Neural crest cell (in vitro differentiated cells): ENCODE results near the gene WAC. TPM values are rescaled to one million over a fixed set of nuclear protein-coding genes. Genes with fewer than 3 reads are reported as not detected.

ENCODE experiments used
- DNase-seq: peaks from one replicate; pipeline ENCODE4 v3.0.0; 2021; ENCODE audit warnings: low read depth, mixed read lengths, low spot score
- H3K27ac Mint-ChIP-seq: one replicate; pipeline ENCODE4 v1.8.0; 2021; ENCODE audit warnings: mild to moderate bottlenecking, mixed read lengths; ENCODE audit not compliant: unreplicated experiment
- H3K27me3 Mint-ChIP-seq: 2 replicates; pipeline ENCODE4 v1.8.0; 2021; ENCODE audit warnings: low read depth, mild to moderate bottlenecking, mixed read lengths
- H3K36me3 Mint-ChIP-seq: 2 replicates; pipeline ENCODE4 v1.8.0; 2021; ENCODE audit warnings: low read depth, mild to moderate bottlenecking, mixed read lengths
- H3K4me1 Mint-ChIP-seq: 2 replicates; pipeline ENCODE4 v1.8.0; 2021; ENCODE audit warnings: mixed read lengths
- H3K4me3 Mint-ChIP-seq: one replicate; pipeline ENCODE4 v1.8.0; 2021; ENCODE audit warnings: mild to moderate bottlenecking, mixed read lengths
- H3K9me3 Mint-ChIP-seq: 2 replicates; pipeline ENCODE4 v1.8.0; 2021; ENCODE audit warnings: mixed read lengths
- total RNA-seq: library from RNA; stranded (reverse); gene quantifications from 2 replicates; pipeline ENCODE4 v1.2.1, GENCODE V29; 2021
- TF ChIP-seq, protein P1 (sequence below): fragments of 200-600 bp; sonication (generic); conservative IDR thresholded peaks from 2 replicates; pipeline ENCODE4 v1.5.0; 2021; ENCODE audit warnings: antibody characterized with exemption, mild to moderate bottlenecking

Gene WAC
- total RNA-seq, 1 donor from 2014 or later: 123 TPM

DNA sequence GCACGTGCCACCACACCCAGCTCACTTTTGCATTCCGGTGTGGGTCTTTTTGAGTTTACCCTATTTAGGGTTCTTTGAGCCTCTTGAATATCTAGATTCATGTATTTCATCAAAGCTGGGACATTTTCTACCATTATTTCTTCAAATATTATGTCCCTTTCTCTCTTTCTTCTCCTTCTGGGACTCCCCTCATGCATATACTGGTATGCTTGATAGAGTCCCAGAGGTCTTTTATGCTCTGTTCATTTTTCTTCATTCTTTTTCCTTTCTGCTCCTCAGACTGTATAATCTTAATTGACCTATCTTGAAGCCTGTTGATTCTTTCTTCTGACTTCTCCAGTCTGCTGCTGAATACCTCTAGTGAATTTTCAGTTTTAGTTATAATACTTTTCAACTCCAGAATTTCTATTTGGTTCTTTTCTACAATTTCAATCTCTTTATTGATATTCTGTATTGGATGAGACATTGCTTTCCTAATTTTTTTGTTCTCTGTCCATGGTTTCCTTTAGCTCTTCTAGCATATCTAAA is 9.1 kb upstream of the WAC start:
- DNase-seq: no peak
- no peak overlapping the region for H3K4me3 Mint-ChIP-seq
- peaks cover 2% of the 10 kb centered on the region for H3K27me3 Mint-ChIP-seq
- no peak overlapping the region for H3K27ac Mint-ChIP-seq
- H3K4me1 Mint-ChIP-seq: no peaks in the 10 kb centered on the region
- H3K36me3 Mint-ChIP-seq: peaks cover 53% of the 10 kb centered on the region
- peaks cover 15% of the 10 kb centered on the region for H3K9me3 Mint-ChIP-seq
- TF ChIP-seq, protein P1, sequence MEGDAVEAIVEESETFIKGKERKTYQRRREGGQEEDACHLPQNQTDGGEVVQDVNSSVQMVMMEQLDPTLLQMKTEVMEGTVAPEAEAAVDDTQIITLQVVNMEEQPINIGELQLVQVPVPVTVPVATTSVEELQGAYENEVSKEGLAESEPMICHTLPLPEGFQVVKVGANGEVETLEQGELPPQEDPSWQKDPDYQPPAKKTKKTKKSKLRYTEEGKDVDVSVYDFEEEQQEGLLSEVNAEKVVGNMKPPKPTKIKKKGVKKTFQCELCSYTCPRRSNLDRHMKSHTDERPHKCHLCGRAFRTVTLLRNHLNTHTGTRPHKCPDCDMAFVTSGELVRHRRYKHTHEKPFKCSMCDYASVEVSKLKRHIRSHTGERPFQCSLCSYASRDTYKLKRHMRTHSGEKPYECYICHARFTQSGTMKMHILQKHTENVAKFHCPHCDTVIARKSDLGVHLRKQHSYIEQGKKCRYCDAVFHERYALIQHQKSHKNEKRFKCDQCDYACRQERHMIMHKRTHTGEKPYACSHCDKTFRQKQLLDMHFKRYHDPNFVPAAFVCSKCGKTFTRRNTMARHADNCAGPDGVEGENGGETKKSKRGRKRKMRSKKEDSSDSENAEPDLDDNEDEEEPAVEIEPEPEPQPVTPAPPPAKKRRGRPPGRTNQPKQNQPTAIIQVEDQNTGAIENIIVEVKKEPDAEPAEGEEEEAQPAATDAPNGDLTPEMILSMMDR: no peak

DNA sequence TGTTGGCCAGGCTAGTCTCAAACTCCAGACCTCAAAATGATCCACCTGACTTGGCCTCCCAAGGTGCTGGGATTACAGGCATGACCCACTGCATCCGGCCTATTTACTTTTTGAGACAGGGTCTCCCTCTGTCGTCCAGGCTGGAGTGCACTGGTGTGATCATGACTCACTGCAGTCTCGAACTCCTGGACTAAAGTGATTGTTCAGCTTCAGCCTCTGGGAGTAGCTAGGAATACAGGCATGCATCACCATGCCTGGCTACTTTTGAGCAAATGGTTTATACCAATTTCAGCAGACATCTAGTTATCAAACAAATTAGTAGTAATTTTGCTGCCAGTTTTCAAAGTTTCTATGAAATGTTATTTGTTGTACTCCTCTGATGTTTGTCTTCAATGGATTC is 2.2 kb upstream of the WAC start:
- Mint-ChIP-seq H3K4me3 (peak overlapping the region; percentile 96), H3K27ac (no peak overlapping the region), H3K36me3 (peaks cover 21% of the 10 kb centered on the region), H3K9me3 (peaks cover 1% of the 10 kb centered on the region), H3K4me1 (peaks cover 36% of the 10 kb centered on the region), H3K27me3 (peaks cover 2% of the 10 kb centered on the region)
- no peak for DNase-seq
- TF ChIP-seq, protein P1: no peak

DNA sequence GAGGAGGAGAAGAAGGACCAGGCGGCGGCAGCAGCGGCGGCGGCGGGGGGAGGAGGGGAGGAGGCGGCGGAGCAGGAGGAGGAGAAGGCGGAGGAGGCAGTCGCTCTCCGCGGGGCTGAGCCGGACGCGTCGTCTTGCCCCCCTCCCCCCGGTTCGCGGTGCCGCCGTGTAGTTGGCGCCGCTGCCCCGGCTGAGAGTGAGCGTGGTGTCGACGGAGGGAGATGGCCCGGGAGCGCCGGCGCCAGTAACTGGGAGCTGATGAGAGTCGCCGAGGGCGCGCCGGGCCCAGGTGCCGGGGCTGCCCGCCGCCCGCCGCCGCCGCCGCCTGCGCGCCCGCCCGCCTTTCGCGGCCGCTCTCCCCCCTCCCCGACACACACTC is 257 bp downstream of the WAC start:
- no peak for DNase-seq
- H3K4me1 Mint-ChIP-seq: peaks cover 42% of the 10 kb centered on the region
- no peaks in the 10 kb centered on the region for H3K9me3 Mint-ChIP-seq
- H3K36me3 Mint-ChIP-seq: peaks cover 16% of the 10 kb centered on the region
- peaks cover 2% of the 10 kb centered on the region for H3K27me3 Mint-ChIP-seq
- peak overlapping the region; percentile 100 for H3K27ac Mint-ChIP-seq
- peak overlapping the region; percentile 100 for H3K4me3 Mint-ChIP-seq
- TF ChIP-seq, protein P1: no peak

DNA sequence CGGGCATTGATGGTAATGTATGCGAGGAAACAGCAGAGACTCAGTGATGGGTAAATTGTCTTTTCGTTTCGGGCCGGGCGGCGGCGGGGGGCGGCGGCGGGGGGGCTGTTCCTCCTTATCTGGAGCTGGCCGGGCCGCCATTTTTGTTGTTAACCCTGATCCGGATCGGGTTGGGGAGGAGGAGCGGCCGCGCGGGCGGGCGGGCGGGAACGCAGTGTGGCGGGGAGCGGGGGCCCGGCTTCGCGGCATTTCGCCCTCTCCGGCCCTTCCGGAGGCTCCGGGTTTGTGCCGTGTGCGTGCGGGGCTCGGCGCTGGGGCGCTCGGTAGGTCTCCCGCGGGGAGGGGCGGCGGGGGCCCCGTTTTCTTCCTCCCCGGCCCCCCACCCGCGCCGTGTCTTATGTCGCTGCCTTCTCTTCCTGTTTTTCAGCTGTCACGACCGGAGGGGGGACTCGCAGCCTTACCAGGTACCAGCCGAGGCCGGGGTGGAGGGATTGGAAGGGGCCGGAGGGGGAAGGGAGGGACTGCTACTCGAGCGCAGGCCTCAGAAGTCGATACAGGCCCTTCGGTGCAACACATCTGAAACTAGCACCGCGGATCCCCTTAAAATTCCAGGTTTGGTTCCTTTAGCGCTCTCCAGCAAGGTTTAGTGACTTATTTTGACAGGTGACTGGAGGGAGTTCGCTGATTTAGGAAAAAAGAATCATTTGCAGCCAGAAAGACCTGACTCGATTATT is 820 bp downstream of the WAC start:
- H3K9me3 Mint-ChIP-seq: no peaks in the 10 kb centered on the region
- peaks cover 42% of the 10 kb centered on the region for H3K4me1 Mint-ChIP-seq
- peak overlapping the region; percentile 100 for H3K4me3 Mint-ChIP-seq
- peak; percentile 44 for DNase-seq
- peaks cover 16% of the 10 kb centered on the region for H3K36me3 Mint-ChIP-seq
- H3K27me3 Mint-ChIP-seq: peaks cover 2% of the 10 kb centered on the region
- peak overlapping the region; percentile 97 for H3K27ac Mint-ChIP-seq
- TF ChIP-seq, protein P1: no peak

DNA sequence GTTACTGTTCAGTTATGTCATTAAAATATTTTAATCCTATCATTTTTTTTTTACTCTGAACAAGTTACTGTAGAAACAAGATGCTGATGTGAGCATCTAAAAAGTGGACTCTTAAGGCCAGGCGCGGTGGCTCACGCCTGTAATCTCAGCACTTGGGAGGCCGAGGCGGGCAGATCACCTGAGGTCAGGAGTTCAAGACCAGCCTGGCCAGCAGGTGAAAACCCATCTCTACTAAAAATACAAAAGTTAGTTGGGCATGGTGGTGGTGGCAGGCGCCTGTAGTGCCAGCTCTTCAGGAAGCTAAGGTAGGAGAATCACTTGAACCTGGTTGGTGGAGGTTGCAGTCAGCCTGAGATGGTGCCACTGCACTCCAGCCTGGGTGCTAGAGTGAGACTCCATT is 2.9 kb downstream of the WAC start:
- H3K9me3 Mint-ChIP-seq: no peaks in the 10 kb centered on the region
- TF ChIP-seq, protein P1: no peak
- H3K4me1 Mint-ChIP-seq: peaks cover 37% of the 10 kb centered on the region
- H3K27me3 Mint-ChIP-seq: peaks cover 2% of the 10 kb centered on the region
- DNase-seq: no peak
- H3K27ac Mint-ChIP-seq: no peak overlapping the region
- H3K4me3 Mint-ChIP-seq: peak overlapping the region; percentile 62
- peaks cover 11% of the 10 kb centered on the region for H3K36me3 Mint-ChIP-seq
